ENCODE results near the gene G6PD. TPM values are rescaled to one million over a fixed set of nuclear protein-coding genes. Genes with fewer than 3 reads are reported as not detected.
"Not testable (repeated sequence)": the region's sequence is repeated elsewhere in the genome, so short reads cannot be mapped to it uniquely, and the experiment has no call there.

G6PD gene
- total RNA-seq, 1 donor from 2014 or later = 62.8 TPM

GRCh38 chrX:154584585-154585183, 38.0 kb upstream of the G6PD start, which contains the start of gene CTAG1A:
Gene CTAG1A (plus strand): TSS chrX:154585133. CDS start chrX:154585207, 74 bp downstream.
- not testable (repeated sequence) for H3K4me3 ChIP-seq (ENCODE audit: insufficient read depth, low read depth, low read length); H3K4me1 ChIP-seq (ENCODE audit: insufficient read depth, low read length); H3K4me1 Mint-ChIP-seq (ENCODE audit: low read depth, unreplicated experiment); H3K27me3 Mint-ChIP-seq (ENCODE audit: low read depth, unreplicated experiment); H3K4me3 Mint-ChIP-seq (ENCODE audit: unreplicated experiment); H3K4me2 ChIP-seq (ENCODE audit: low read length); H3K9me3 ChIP-seq (ENCODE audit: insufficient read depth, low read depth, low read length); H3K27ac ChIP-seq (ENCODE audit: low read depth, low read length); DNase-seq (ENCODE audit: low read depth); H3K27ac Mint-ChIP-seq (ENCODE audit: unreplicated experiment); H2AFZ ChIP-seq (ENCODE audit: low read depth, low read length); FAIRE-seq; H3K36me3 Mint-ChIP-seq (ENCODE audit: low read depth, unreplicated experiment); H3K9me3 Mint-ChIP-seq (ENCODE audit: unreplicated experiment); H3K9ac ChIP-seq (ENCODE audit: low read length); H3K27me3 ChIP-seq (ENCODE audit: insufficient read depth, low read length); H3K36me3 ChIP-seq (ENCODE audit: insufficient read depth, low read length); H3K79me2 ChIP-seq (ENCODE audit: insufficient read depth, low read length); H4K20me1 ChIP-seq (ENCODE audit: insufficient read depth, low read length)

GRCh38 chrX:154582994-154583393, 36.3 kb upstream of the G6PD start:
- H3K79me2 ChIP-seq (ENCODE audit: insufficient read depth, low read length); FAIRE-seq; H3K27ac ChIP-seq (ENCODE audit: low read depth, low read length); H3K36me3 ChIP-seq (ENCODE audit: insufficient read depth, low read length); H3K9me3 ChIP-seq (ENCODE audit: insufficient read depth, low read depth, low read length); H3K4me1 Mint-ChIP-seq (ENCODE audit: low read depth, unreplicated experiment); H3K27me3 ChIP-seq (ENCODE audit: insufficient read depth, low read length); H3K4me2 ChIP-seq (ENCODE audit: low read length); H4K20me1 ChIP-seq (ENCODE audit: insufficient read depth, low read length); H3K4me1 ChIP-seq (ENCODE audit: insufficient read depth, low read length); H2AFZ ChIP-seq (ENCODE audit: low read depth, low read length); H3K9ac ChIP-seq (ENCODE audit: low read length); H3K27ac Mint-ChIP-seq (ENCODE audit: unreplicated experiment); H3K9me3 Mint-ChIP-seq (ENCODE audit: unreplicated experiment); DNase-seq (ENCODE audit: low read depth); H3K36me3 Mint-ChIP-seq (ENCODE audit: low read depth, unreplicated experiment); H3K4me3 Mint-ChIP-seq (ENCODE audit: unreplicated experiment); H3K4me3 ChIP-seq (ENCODE audit: insufficient read depth, low read depth, low read length); H3K27me3 Mint-ChIP-seq (ENCODE audit: low read depth, unreplicated experiment): not testable (repeated sequence)

GRCh38 chrX:154575076-154575475, 28.4 kb upstream of the G6PD start:
- H3K4me1 ChIP-seq (ENCODE audit: insufficient read depth, low read length); H3K27ac ChIP-seq (ENCODE audit: low read depth, low read length); H3K4me3 Mint-ChIP-seq (ENCODE audit: unreplicated experiment); H3K9me3 ChIP-seq (ENCODE audit: insufficient read depth, low read depth, low read length); H3K4me1 Mint-ChIP-seq (ENCODE audit: low read depth, unreplicated experiment); H4K20me1 ChIP-seq (ENCODE audit: insufficient read depth, low read length); H3K9me3 Mint-ChIP-seq (ENCODE audit: unreplicated experiment); H3K27ac Mint-ChIP-seq (ENCODE audit: unreplicated experiment); DNase-seq (ENCODE audit: low read depth); H3K36me3 Mint-ChIP-seq (ENCODE audit: low read depth, unreplicated experiment); H3K79me2 ChIP-seq (ENCODE audit: insufficient read depth, low read length); H3K4me3 ChIP-seq (ENCODE audit: insufficient read depth, low read depth, low read length); H3K36me3 ChIP-seq (ENCODE audit: insufficient read depth, low read length); H3K4me2 ChIP-seq (ENCODE audit: low read length); H3K27me3 Mint-ChIP-seq (ENCODE audit: low read depth, unreplicated experiment); H2AFZ ChIP-seq (ENCODE audit: low read depth, low read length); H3K27me3 ChIP-seq (ENCODE audit: insufficient read depth, low read length); H3K9ac ChIP-seq (ENCODE audit: low read length): not testable (repeated sequence)
- peak; percentile 100 for FAIRE-seq

- not testable (repeated sequence) for H3K36me3 ChIP-seq (ENCODE audit: insufficient read depth, low read length); H3K27me3 ChIP-seq (ENCODE audit: insufficient read depth, low read length); H2AFZ ChIP-seq (ENCODE audit: low read depth, low read length); H3K4me1 ChIP-seq (ENCODE audit: insufficient read depth, low read length); H3K9me3 ChIP-seq (ENCODE audit: insufficient read depth, low read depth, low read length); H4K20me1 ChIP-seq (ENCODE audit: insufficient read depth, low read length); H3K9ac ChIP-seq (ENCODE audit: low read length); H3K4me2 ChIP-seq (ENCODE audit: low read length); H3K36me3 Mint-ChIP-seq (ENCODE audit: low read depth, unreplicated experiment); H3K27ac Mint-ChIP-seq (ENCODE audit: unreplicated experiment); H3K4me3 ChIP-seq (ENCODE audit: insufficient read depth, low read depth, low read length); FAIRE-seq; H3K4me3 Mint-ChIP-seq (ENCODE audit: unreplicated experiment); H3K27ac ChIP-seq (ENCODE audit: low read depth, low read length); DNase-seq (ENCODE audit: low read depth); H3K9me3 Mint-ChIP-seq (ENCODE audit: unreplicated experiment); H3K27me3 Mint-ChIP-seq (ENCODE audit: low read depth, unreplicated experiment); H3K4me1 Mint-ChIP-seq (ENCODE audit: low read depth, unreplicated experiment); H3K79me2 ChIP-seq (ENCODE audit: insufficient read depth, low read length)
Measured at GRCh38 chrX:154573061-154573460, 26.4 kb upstream of the G6PD start.

DNA sequence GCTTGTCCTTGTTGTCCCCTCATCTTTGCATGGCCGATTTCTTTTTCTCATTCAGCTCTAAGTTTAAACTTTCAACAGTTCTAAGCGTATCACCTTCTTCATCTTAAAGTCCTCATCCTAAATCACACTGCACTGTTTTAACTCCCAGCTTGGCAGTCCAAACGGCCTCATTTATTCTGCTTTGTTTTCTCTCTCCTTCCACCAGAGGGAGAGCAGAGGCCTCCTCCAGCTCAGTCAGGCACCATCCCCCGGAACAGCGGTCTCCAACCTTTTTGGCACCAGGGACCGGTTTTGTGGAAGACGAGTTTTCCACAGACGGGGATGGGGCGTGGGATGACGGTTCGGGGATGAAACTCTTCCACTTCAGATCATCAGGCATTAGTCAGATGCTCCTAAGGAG, 23.7 kb upstream of the G6PD start:
- H3K27me3 ChIP-seq (ENCODE audit: insufficient read depth, low read length); H3K4me3 Mint-ChIP-seq (ENCODE audit: unreplicated experiment); H2AFZ ChIP-seq (ENCODE audit: low read depth, low read length); H3K27ac ChIP-seq (ENCODE audit: low read depth, low read length); H4K20me1 ChIP-seq (ENCODE audit: insufficient read depth, low read length); H3K9me3 Mint-ChIP-seq (ENCODE audit: unreplicated experiment); H3K9me3 ChIP-seq (ENCODE audit: insufficient read depth, low read depth, low read length); H3K79me2 ChIP-seq (ENCODE audit: insufficient read depth, low read length); H3K36me3 ChIP-seq (ENCODE audit: insufficient read depth, low read length); H3K9ac ChIP-seq (ENCODE audit: low read length); H3K36me3 Mint-ChIP-seq (ENCODE audit: low read depth, unreplicated experiment); H3K4me3 ChIP-seq (ENCODE audit: insufficient read depth, low read depth, low read length); H3K4me1 ChIP-seq (ENCODE audit: insufficient read depth, low read length); DNase-seq (ENCODE audit: low read depth); H3K27me3 Mint-ChIP-seq (ENCODE audit: low read depth, unreplicated experiment); H3K27ac Mint-ChIP-seq (ENCODE audit: unreplicated experiment); H3K4me2 ChIP-seq (ENCODE audit: low read length); H3K4me1 Mint-ChIP-seq (ENCODE audit: low read depth, unreplicated experiment): not testable (repeated sequence)
- FAIRE-seq = peak; percentile 99

- FAIRE-seq; H3K27me3 ChIP-seq (ENCODE audit: insufficient read depth, low read length): not testable (repeated sequence)
Measured at GRCh38 chrX:154562295-154562694, 15.6 kb upstream of the G6PD start.

More at GRCh38 chrX:154562295-154562694, 15.6 kb upstream of the G6PD start:
- not testable (repeated sequence) for H3K36me3 ChIP-seq (ENCODE audit: insufficient read depth, low read length); H3K9me3 ChIP-seq (ENCODE audit: insufficient read depth, low read depth, low read length); H3K4me1 Mint-ChIP-seq (ENCODE audit: low read depth, unreplicated experiment); H3K27me3 Mint-ChIP-seq (ENCODE audit: low read depth, unreplicated experiment); H3K4me3 ChIP-seq (ENCODE audit: insufficient read depth, low read depth, low read length); H3K9me3 Mint-ChIP-seq (ENCODE audit: unreplicated experiment); DNase-seq (ENCODE audit: low read depth); H3K4me3 Mint-ChIP-seq (ENCODE audit: unreplicated experiment); H2AFZ ChIP-seq (ENCODE audit: low read depth, low read length); H3K4me2 ChIP-seq (ENCODE audit: low read length); H3K27ac ChIP-seq (ENCODE audit: low read depth, low read length); H3K79me2 ChIP-seq (ENCODE audit: insufficient read depth, low read length); H3K9ac ChIP-seq (ENCODE audit: low read length); H3K36me3 Mint-ChIP-seq (ENCODE audit: low read depth, unreplicated experiment); H3K4me1 ChIP-seq (ENCODE audit: insufficient read depth, low read length); H3K27ac Mint-ChIP-seq (ENCODE audit: unreplicated experiment); H4K20me1 ChIP-seq (ENCODE audit: insufficient read depth, low read length)
